Activated T-cell treated with anti-CD3 and anti-CD28 coated beads, Interleukin-2, amount 50 U/mL, for 24 hours (primary cell): Measurements from ENCODE around the gene TMC8.
"Not testable (repeated sequence)": the region's sequence is repeated elsewhere in the genome, so short reads cannot be mapped to it uniquely, and the experiment has no call there.

Source experiments
- DNase-seq: peaks from one replicate; pipeline ENCODE4 v3.0.0-alpha.2; 2020
- H3K27ac Mint-ChIP-seq: 2 replicates; pipeline ENCODE4 v1.8.0; 2020; ENCODE audit warnings: mild to moderate bottlenecking, mixed read lengths
- H3K27me3 Mint-ChIP-seq: 2 replicates; pipeline ENCODE4 v1.8.0; 2020; ENCODE audit warnings: mixed read lengths
- H3K36me3 Mint-ChIP-seq: 2 replicates; pipeline ENCODE4 v1.8.0; 2020; ENCODE audit warnings: low read depth, mixed read lengths
- H3K4me1 Mint-ChIP-seq: 2 replicates; pipeline ENCODE4 v1.8.0; 2020; ENCODE audit warnings: low read depth, mixed read lengths
- H3K4me3 Mint-ChIP-seq: 2 replicates; pipeline ENCODE4 v1.8.0; 2020; ENCODE audit warnings: mild to moderate bottlenecking, moderate library complexity, mixed read lengths
- H3K9me3 Mint-ChIP-seq: 2 replicates; pipeline ENCODE4 v1.8.0; 2020; ENCODE audit warnings: mixed read lengths

The TMC8 gene

GRCh38 chr17:78115803-78116202 lies 14.8 kb upstream of the TMC8 start:
- peaks cover 51% of the 10 kb centered on the region for H3K4me1 Mint-ChIP-seq
- H3K27me3 Mint-ChIP-seq, H3K4me3 Mint-ChIP-seq, H3K27ac Mint-ChIP-seq, H3K9me3 Mint-ChIP-seq, DNase-seq: not testable (repeated sequence)
- peaks cover 62% of the 10 kb centered on the region for H3K36me3 Mint-ChIP-seq

DNA sequence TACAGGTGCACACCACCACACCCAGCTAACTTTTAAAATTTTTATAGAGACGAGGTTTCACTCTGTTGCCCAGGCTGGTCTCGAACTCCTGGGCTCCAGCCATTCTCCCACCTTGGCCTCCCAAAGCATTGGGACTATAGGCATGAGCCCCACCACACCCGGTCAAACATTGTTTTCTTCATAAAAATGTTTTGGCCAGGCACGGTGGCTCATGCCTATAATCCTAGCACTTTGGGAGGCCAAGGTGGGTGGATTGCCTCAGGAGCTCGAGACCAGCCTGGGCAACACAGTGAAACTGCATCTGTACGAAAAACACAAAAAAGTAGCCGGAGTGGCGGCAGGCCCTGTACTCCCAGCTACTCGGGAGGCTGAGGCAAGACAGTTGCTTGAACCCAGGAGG lies 14.2 kb upstream of the TMC8 start:
- Mint-ChIP-seq H3K9me3 (no peaks in the 10 kb centered on the region), H3K27ac (no peak overlapping the region), H3K4me3 (no peak overlapping the region), H3K4me1 (peaks cover 57% of the 10 kb centered on the region), H3K27me3 (no peaks in the 10 kb centered on the region), H3K36me3 (peaks cover 62% of the 10 kb centered on the region)
- DNase-seq, result no peak

DNA sequence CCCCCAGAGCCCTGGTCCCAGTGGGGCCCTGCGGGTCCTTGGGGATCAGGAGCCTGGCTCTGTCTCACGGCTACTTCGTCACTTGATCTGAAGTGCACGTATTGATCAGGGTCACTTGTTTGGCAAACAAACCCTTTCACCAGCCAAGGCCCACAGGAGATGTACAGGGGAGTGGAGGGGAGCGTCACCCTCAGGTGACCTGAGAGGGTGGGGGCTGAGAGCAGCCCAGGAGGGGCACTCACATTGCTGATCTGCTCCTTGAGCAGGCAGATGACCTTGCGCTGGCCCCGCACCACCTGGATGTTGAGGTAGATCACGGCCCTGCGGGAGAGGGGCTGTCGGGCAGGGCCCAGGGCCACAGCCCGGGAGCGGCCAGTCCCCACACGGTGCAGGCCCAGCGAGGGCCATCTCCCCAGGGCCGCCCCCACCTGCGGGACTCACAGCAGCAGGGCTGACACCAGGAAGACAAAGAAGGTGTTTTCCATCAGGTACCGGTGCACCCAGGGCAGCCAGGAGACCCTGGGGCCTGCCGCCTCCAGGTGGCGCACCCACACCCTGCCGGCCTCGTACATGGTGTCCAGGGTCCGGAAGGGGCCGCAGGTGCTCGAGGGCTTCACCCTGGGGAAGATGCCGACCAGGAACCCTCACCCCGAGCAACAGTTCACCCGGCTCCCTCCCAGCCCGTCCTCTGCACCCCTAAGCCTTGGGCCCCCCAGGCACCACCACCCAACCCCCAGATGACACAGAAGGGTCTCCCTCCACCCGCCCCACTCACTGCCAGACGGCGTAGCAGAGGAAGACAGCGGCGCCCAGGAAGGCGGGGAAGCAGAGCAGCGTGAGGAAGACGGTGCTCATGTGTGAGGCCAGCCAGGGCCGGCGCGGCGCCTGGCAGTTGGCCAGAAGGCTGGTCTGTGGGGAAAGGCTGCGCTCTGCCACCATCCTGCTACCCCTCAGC lies 13.3 kb upstream of the TMC8 start:
- Mint-ChIP-seq H3K9me3 (no peaks in the 10 kb centered on the region), H3K4me1 (peaks cover 66% of the 10 kb centered on the region), H3K27me3 (no peaks in the 10 kb centered on the region), H3K4me3 (no peak overlapping the region), H3K27ac (no peak overlapping the region), H3K36me3 (peaks cover 68% of the 10 kb centered on the region)
- no peak for DNase-seq

DNA sequence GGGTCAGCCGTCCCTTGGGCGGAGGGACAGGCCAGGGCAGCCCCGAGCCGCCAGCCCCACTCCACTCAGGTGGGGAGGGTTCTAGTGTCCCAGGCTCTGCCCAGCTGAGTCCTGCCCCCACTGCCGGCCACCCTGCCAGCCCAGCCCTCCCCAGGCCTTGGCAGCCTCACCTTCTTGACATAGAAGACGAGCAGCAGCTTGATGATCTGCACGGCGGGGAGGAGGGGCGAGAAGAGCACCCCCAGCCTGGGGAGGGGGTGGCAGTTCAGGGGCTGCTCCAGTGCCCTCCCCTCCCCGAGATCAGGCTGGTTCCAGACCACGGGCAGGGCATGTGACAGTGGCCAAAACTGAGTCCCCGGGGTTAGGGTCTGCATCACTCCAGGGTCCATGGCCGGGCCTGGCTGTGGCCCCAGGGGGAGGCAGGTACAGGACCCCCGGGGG lies 11.8 kb upstream of the TMC8 start:
- Mint-ChIP-seq H3K9me3 (no peaks in the 10 kb centered on the region), H3K27ac (no peak overlapping the region), H3K27me3 (no peaks in the 10 kb centered on the region), H3K36me3 (peaks cover 69% of the 10 kb centered on the region), H3K4me3 (no peak overlapping the region), H3K4me1 (peaks cover 65% of the 10 kb centered on the region)
- no peak for DNase-seq

GRCh38 chr17:78120537-78120936 lies 10.0 kb upstream of the TMC8 start:
- no peak for DNase-seq
- no peaks in the 10 kb centered on the region for H3K9me3 Mint-ChIP-seq
- H3K4me1 Mint-ChIP-seq, result peaks cover 63% of the 10 kb centered on the region
- H3K36me3 Mint-ChIP-seq, result peaks cover 67% of the 10 kb centered on the region
- no peak overlapping the region for H3K4me3 Mint-ChIP-seq
- peak overlapping the region; percentile 87 for H3K27ac Mint-ChIP-seq
- no peaks in the 10 kb centered on the region for H3K27me3 Mint-ChIP-seq

- H3K27ac Mint-ChIP-seq, result peak overlapping the region; percentile 87
- peak; percentile 70 for DNase-seq
- H3K9me3 Mint-ChIP-seq, result no peaks in the 10 kb centered on the region
- peaks cover 67% of the 10 kb centered on the region for H3K4me1 Mint-ChIP-seq
- peaks cover 67% of the 10 kb centered on the region for H3K36me3 Mint-ChIP-seq
- H3K4me3 Mint-ChIP-seq, result peak overlapping the region; percentile 78
- no peaks in the 10 kb centered on the region for H3K27me3 Mint-ChIP-seq
Measured at GRCh38 chr17:78120971-78121800, 9.4 kb upstream of the TMC8 start.

DNA sequence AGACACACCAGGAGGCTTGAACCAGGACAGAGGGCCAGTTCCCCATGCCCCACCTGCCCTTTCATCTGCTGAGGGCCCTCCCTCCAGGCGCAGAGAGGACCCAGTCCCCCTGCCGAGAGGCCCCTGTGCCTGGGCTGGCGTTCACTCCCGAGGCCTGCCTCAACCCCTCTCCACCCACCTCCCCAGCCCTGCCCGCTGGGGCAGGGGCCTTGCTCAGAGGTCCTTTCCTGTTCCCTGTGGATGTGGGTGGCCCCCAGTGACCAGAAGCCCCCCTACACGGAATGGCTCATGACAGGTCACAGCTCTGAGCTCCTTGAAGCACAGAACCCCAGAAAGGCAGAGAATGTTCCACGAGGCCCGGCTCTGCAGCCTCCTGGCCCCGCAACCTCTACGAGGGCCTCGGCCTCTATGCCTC lies 8.8 kb upstream of the TMC8 start:
- H3K9me3 Mint-ChIP-seq, result no peaks in the 10 kb centered on the region
- no peaks in the 10 kb centered on the region for H3K27me3 Mint-ChIP-seq
- peaks cover 72% of the 10 kb centered on the region for H3K4me1 Mint-ChIP-seq
- peak overlapping the region; percentile 87 for H3K27ac Mint-ChIP-seq
- DNase-seq, result peak; percentile 69
- H3K36me3 Mint-ChIP-seq, result peaks cover 68% of the 10 kb centered on the region
- peak overlapping the region; percentile 78 for H3K4me3 Mint-ChIP-seq

DNA sequence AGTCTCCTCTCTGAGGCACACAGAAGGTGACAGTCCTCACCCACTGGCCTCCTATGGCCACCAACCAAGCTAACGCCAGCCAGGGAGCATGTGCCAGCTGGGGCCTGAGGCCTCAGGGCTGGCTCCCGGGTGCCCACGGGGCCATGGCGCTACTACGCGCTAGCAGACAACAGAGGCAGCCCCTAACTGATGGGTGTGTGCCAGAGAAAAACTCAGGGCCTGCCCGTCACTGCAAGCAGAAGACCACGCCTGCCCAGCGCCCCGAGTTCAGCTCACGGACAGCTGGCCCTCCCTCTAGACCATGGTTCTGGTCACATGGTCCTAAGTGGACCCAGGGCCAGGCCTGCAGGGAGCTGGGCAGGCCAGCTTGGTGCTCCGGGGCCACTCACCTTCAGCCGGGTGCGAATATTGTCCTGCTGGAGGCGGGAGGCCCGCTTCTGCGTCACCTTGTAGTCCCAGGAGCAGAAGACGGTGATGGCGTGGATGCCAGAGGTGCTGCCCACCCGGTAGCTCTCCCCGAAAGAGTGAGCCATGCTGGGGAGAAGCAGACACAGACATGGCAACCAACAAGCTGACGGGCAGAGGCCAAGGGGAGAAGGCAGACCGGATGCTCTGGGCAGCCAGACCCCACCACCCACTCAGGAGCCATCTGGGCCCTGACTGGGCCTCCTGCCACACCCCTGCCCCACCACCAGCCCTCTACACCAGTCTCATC lies 8.2 kb upstream of the TMC8 start:
- no peaks in the 10 kb centered on the region for H3K27me3 Mint-ChIP-seq

DNA sequence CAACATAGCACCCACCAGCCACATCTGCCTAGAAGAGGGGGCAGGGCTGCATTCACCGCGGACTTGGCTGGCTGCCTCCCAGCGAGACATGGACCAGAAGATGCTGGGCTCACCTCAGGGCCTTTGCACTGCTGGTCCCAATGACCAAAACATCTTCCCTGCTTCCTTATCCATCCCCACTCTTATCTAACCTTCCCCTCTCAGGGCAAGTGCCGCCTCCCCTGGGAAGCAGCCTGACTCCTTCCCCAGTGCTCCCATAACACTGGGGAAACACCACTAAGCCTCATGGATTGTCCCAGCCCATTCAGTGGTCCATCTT lies 7.7 kb upstream of the TMC8 start:
- Mint-ChIP-seq H3K27ac (peak overlapping the region; percentile 73), H3K4me1 (peaks cover 69% of the 10 kb centered on the region), H3K36me3 (peaks cover 72% of the 10 kb centered on the region), H3K9me3 (no peaks in the 10 kb centered on the region), H3K27me3 (no peaks in the 10 kb centered on the region), H3K4me3 (peak overlapping the region; percentile 45)
- DNase-seq, result peak; percentile 44

More for the DNA sequence above, 8.2 kb upstream of the TMC8 start:
- no peaks in the 10 kb centered on the region for H3K9me3 Mint-ChIP-seq
- peak overlapping the region; percentile 78 for H3K4me3 Mint-ChIP-seq
- peak overlapping the region; percentile 87 for H3K27ac Mint-ChIP-seq
- peaks cover 73% of the 10 kb centered on the region for H3K4me1 Mint-ChIP-seq
- peak; percentile 42 for DNase-seq
- H3K36me3 Mint-ChIP-seq, result peaks cover 69% of the 10 kb centered on the region

DNA sequence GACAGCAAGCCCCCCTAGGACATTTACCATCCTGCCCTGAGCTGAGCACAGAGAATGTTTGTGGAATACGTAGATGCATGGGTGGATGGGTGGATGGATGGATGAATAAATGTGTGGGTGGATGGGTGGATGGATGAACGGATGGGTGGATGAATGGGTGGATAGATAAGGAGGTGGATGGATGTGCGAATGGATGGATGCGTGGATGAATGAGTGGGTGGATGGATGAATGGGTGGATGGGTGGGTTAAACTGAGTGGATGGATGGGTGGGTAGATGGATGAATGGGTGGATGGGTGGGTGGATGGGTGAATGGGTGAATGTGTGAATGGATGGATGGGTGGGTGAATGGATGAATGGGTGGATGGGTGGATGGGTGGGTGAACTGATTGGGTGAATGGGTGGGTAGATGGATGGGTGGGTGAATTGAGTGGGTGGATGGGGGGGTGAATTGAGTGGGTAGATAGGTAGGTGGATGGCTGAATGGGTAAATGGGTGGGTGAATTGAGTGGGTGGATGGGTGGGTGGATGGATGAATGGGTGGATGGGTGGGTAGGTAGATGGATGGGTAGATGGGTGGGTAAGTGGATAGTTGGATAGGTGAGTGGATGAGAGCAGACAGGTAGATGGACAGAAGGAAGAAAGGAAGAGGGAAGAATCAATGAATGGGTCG lies 7.2 kb upstream of the TMC8 start:
- Mint-ChIP-seq H3K9me3 (no peaks in the 10 kb centered on the region), H3K4me1 (peaks cover 66% of the 10 kb centered on the region), H3K36me3 (peaks cover 69% of the 10 kb centered on the region), H3K4me3 (peak overlapping the region; percentile 61), H3K27me3 (no peaks in the 10 kb centered on the region), H3K27ac (peak overlapping the region; percentile 84)
- DNase-seq, result no peak

DNA sequence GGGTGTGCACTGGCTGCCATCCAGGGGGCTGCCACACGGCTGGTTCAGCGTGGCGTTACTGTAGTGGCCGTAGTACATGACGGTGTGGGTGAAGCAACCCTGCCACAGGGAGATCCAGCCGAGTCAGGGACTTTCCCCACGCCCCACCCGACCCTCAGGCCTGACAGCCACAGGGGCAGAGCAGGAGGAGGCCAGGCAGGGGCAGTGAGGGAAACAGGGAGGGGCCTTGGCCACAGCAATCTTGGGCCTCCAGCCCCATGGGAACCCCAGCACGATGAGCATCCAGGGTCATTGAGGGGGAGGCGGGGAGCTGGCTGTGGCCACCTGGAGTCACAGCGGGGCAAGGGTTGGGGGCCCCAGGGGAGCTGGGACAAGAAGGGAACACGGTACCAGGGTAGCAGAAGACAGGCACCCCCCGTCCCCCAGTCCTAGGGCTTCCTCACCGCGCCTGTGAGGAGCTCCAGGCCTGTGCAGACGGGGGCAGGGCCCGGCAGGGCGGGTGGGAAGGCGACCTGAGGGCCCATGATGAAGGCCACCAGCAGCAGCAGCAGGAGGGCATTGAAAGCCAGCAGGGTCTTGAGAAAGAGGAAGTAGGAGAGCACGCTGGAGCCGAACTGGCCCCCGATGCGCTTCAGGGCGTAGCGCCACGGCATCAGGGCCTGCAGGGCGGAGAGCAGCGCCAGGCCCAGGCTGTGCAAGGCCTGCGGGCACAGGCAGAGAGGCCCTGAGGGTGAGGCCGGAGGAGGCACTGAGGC lies 6.3 kb upstream of the TMC8 start:
- DNase-seq, result peak; percentile 65
- H3K27me3 Mint-ChIP-seq, result no peaks in the 10 kb centered on the region
- H3K27ac Mint-ChIP-seq, result peak overlapping the region; percentile 84
- H3K4me1 Mint-ChIP-seq, result peaks cover 71% of the 10 kb centered on the region
- peaks cover 67% of the 10 kb centered on the region for H3K36me3 Mint-ChIP-seq
- H3K9me3 Mint-ChIP-seq, result no peaks in the 10 kb centered on the region
- H3K4me3 Mint-ChIP-seq, result peak overlapping the region; percentile 61

DNA sequence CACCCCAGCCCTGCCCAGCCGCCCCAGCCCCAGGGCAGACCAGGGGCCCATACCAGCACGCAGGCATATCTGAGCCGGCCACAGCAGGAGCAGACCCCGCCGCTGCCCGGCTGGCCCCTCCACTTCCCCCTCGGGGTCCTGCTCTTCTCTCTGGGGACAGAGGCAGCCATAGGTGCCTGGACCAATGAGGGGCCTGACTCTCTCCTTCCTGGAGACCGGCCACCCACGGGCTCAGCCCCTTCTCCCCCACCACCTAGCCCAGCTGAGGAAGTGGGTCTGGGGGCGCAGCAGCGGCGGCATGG lies 5.8 kb upstream of the TMC8 start:
- Mint-ChIP-seq H3K36me3 (peaks cover 65% of the 10 kb centered on the region), H3K9me3 (no peaks in the 10 kb centered on the region), H3K27me3 (no peaks in the 10 kb centered on the region), H3K4me3 (peak overlapping the region; percentile 89), H3K27ac (peak overlapping the region; percentile 71), H3K4me1 (peaks cover 73% of the 10 kb centered on the region)
- DNase-seq, result no peak

- H3K36me3 Mint-ChIP-seq, result peaks cover 61% of the 10 kb centered on the region
- no peaks in the 10 kb centered on the region for H3K27me3 Mint-ChIP-seq
- H3K27ac Mint-ChIP-seq, result peak overlapping the region; percentile 71
- H3K4me3 Mint-ChIP-seq, result peak overlapping the region; percentile 89
- peak; percentile 78 for DNase-seq
- H3K4me1 Mint-ChIP-seq, result peaks cover 77% of the 10 kb centered on the region
- no peaks in the 10 kb centered on the region for H3K9me3 Mint-ChIP-seq
Measured at GRCh38 chr17:78125138-78125913, 5.2 kb upstream of the TMC8 start.
